ENCODE data around the gene MARCHF11. TPM values are rescaled to one million over a fixed set of nuclear protein-coding genes. Genes with fewer than 3 reads are reported as not detected.

The MARCHF11 gene
- total RNA-seq, 1 donor from 2014 or later: not detected

- TF ChIP-seq, protein P1, sequence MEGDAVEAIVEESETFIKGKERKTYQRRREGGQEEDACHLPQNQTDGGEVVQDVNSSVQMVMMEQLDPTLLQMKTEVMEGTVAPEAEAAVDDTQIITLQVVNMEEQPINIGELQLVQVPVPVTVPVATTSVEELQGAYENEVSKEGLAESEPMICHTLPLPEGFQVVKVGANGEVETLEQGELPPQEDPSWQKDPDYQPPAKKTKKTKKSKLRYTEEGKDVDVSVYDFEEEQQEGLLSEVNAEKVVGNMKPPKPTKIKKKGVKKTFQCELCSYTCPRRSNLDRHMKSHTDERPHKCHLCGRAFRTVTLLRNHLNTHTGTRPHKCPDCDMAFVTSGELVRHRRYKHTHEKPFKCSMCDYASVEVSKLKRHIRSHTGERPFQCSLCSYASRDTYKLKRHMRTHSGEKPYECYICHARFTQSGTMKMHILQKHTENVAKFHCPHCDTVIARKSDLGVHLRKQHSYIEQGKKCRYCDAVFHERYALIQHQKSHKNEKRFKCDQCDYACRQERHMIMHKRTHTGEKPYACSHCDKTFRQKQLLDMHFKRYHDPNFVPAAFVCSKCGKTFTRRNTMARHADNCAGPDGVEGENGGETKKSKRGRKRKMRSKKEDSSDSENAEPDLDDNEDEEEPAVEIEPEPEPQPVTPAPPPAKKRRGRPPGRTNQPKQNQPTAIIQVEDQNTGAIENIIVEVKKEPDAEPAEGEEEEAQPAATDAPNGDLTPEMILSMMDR (conservative IDR thresholded peaks at IDR 0.05; ENCODE audit: low read depth, low read length): no peak
- H3K4me3 ChIP-seq (ENCODE audit: low read depth, low read length): no peak overlapping the region
- no peak for DNase-seq (ENCODE audit: low read depth)
These were observed 129.8 kb downstream of the MARCHF11 start for GRCh38 chr5:16049761-16050160.

GRCh38 chr5:16048132-16048531 lies 131.5 kb downstream of the MARCHF11 start:
- DNase-seq (ENCODE audit: low read depth): no peak
- no peak overlapping the region for H3K4me3 ChIP-seq (ENCODE audit: low read depth, low read length)
- TF ChIP-seq, protein P1 (conservative IDR thresholded peaks at IDR 0.05; ENCODE audit: low read depth, low read length): no peak

DNA sequence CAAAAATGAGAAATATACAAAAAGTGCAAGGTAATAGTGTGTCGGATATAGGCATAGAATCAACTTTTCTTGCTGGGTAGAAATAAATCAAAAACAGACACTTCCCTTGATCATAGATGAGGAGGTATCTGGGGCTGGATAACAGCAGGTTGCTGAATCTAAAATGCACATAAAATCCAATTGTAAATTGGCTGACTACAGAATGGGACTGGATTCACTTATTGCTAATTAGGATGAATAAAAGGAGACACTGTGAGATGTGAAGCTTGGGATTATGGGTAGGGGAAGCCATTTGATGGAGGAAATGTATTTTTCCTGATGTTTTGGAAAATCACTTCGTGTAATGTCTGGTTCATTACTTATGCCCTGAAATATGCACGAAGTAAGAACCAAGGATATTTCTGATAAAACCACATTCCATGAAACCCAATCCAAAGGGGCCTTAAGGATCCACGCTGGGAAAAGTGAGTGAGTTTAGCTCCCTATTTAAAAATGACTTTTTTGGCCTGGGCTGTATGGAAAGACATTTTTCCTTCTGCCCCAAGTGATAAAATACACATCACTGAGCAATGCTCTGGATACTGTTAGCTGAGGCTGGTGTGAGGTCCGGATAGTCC lies 136.1 kb downstream of the MARCHF11 start:
- H3K4me3 ChIP-seq (ENCODE audit: low read depth, low read length): no peak overlapping the region
- TF ChIP-seq, protein P1 (conservative IDR thresholded peaks at IDR 0.05; ENCODE audit: low read depth, low read length): no peak
- no peak for DNase-seq (ENCODE audit: low read depth)

DNA sequence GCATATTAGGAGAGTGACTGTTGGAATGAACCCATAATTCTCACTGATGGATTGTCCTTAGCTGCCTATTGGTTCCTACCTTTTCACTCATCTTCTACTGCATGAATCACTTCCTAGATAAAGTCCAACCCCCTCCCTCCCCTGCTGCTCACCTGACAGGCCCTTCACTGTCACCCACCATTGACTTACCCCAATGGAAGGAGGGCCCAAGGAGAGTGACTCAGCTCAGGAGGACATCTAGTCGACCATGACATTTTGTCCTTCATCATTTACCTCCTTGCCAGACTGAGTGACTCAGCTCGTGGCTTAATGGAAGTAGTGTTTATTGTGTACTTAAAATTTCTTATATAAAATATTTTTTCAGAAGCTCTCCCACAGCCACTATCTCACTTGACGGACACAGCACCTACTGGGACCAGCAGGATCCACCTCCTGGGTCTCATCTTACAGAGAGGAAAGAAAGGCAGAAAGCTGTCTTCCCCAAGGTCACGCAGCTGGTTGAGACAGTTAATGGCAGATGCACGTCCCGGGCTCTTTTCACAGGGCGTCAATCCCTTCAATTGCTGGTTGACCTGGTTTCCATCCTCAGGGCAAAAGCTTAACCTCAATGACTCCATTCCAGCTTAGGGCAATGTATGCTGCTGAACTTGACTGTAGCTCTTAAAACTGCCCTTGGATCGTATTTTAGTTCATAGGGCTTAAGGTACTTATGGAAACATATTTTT lies 142.3 kb downstream of the MARCHF11 start:
- no peak overlapping the region for H3K4me3 ChIP-seq (ENCODE audit: low read depth, low read length)
- no peak for DNase-seq (ENCODE audit: low read depth)
- TF ChIP-seq, protein P1 (conservative IDR thresholded peaks at IDR 0.05; ENCODE audit: low read depth, low read length): no peak

DNA sequence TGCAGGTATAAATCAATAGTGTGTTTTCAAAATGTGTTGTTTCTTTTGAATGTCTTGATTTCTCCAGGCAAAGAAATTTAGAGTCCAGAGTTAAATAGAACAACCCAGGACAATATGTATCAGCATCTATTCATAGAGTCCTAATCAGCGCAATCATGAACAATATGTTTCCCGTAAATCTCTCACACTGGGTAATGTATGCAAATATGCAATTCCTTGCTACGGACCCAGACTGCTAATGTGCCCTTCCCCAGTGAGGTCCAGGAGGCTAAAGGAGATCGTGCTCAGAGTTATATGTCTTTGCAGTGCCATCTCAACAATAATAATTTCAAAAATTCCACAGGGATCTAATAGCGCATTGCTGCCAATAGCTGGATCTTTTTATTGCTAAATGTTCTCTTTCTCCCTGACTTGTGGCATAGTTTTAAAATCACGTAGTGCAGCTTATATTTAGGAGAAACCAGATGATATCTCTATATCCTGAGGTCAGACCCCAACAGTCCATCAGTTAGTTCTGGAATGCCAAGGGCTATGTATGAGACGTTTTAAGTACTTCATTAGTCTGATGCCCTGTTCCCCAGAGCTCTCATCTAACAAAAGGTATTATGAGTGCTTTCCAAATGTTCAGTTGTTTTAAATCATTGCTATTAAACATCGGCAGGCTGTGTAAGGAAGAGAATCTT lies 145.1 kb downstream of the MARCHF11 start:
- H3K4me3 ChIP-seq (ENCODE audit: low read depth, low read length): no peak overlapping the region
- no peak for DNase-seq (ENCODE audit: low read depth)
- TF ChIP-seq, protein P1 (conservative IDR thresholded peaks at IDR 0.05; ENCODE audit: low read depth, low read length): no peak

GRCh38 chr5:16033187-16033925 lies 146.2 kb downstream of the MARCHF11 start:
- no peak overlapping the region for H3K4me3 ChIP-seq (ENCODE audit: low read depth, low read length)
- TF ChIP-seq, protein P1 (conservative IDR thresholded peaks at IDR 0.05; ENCODE audit: low read depth, low read length): no peak
- DNase-seq (ENCODE audit: low read depth): no peak

Data from epithelial cell of proximal tubule (primary cell).